HG02840 (cell line): ENCODE data around the gene TTLL5.
"Not testable (repeated sequence)": the region's sequence is repeated elsewhere in the genome, so short reads cannot be mapped to it uniquely, and the experiment has no call there.

Source experiments
- ATAC-seq: cut with Tn5 transposase; IDR thresholded peaks from one replicate; pipeline ENCODE4 v1.9.1; 2021; ENCODE audit warnings: mild to moderate bottlenecking, moderate library complexity, moderate number of reproducible peaks; ENCODE audit not compliant: unreplicated experiment, low FRiP score

Gene TTLL5

DNA sequence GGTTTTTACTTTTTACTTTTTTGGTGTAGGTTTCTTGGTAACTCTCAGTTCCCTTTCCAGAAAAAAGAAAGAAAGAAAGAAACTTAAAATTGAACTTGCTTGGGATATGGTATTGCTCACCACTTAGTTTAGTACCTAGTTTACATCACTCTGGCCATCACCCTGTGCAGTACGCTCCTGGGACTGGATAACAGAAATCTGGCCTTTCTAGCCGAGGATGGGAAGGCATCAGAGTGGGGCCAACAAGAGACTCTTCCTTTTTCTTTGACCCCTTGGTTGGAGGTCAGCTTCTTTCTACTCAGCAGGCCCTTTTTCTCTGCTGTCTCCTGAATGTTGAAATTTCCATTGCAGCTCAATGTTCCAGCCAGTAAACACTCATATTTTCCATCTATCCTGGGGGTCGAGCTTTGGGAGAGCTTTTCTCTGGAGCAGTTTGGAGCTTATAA lies 164.1 kb downstream of the TTLL5 start:
- ATAC-seq = no peak

DNA sequence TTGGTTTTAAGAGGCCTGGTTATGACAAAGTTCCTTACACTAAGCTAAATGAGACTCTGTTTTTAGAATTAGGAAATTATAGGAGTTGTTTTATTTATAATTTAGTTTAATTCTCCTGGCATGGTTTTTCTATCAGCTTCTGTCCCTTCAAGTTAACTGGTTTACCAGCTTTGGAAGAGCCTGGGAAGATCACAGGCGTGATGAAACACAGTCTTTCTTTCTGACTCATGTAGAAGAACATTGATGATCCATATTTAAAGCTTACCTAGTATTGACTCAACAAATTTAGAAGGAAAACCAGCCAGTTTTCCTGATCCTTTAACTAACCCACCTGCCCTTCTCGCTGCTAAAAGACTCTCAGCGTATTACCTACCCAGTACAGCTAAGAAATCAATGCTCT lies 165.6 kb downstream of the TTLL5 start:
- ATAC-seq = no peak

DNA sequence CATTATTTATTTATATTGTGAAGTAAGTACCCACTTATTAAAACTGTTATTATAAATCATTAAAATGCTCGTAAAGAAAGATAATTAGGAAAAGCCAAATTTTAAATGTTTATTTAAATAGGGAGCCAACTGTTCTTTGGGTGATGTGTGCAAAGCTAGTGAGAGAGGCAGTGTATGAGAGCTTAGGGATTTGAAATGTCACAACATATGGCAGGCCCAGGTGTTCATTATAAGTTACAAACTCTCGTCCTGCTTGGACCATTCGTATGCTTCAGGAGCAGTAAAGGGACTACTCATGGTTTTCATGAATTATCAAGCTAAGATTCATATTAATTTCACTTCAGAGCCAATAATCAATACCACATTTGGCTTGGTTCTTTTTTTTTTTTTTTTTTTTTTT lies 166.3 kb downstream of the TTLL5 start:
- no peak for ATAC-seq

DNA sequence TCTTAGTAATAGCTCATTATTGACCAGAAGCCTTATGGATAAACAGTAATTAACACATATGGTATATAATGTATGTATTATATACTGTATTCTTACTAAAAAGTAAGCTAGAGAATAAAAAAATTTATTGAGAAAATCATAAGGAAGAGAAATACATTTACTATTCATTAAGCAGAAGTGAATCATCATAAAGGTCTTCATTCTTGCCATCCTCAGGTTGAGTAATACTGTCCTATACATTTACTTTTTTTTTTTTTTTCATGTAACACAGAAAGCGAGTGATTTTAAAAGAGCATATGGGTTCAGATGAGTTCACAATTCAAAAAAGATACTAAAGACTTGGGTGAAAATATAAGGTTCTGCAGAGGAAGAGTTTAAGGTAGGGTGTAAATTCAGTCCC lies 168.3 kb downstream of the TTLL5 start:
- ATAC-seq = no peak

DNA sequence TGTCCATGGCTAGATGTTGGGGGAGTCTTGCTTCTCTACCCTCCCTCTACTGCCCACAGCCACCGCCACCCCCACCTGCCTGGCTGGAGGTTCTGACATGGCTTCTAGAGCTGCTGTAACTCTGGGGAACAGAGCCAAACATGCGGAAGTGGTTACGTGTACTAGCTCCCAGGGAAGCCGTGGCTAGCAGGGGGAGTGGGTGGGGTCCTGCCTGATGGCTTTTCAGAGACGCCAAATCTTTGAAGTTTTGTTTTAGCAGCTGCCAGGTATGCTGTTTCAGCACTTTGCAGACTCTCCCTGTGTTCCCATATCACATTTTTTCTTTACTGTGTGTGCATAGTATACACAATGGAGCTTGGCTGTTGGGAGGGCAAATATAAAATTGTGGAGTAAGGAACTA lies 170.4 kb downstream of the TTLL5 start:
- ATAC-seq = no peak

DNA sequence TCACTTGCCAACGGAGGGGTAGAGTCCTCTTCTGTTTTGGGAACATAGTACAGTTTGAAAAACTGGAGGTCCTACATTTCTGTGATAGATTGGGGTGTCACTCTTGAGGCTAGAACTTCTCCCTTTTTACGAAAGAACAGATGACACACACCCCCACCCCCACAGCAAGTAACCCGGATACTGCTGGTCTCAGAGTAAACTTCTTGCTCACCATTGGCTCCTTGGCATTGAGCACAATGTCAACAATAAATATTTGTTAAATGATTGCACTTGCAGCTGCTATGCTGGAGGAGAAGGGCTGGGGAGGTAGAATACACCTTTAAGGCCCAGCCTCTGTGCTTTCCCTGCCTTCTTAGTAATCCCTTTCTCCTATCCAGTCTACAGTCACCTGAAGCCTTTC lies 170.9 kb downstream of the TTLL5 start:
- ATAC-seq = no peak

DNA sequence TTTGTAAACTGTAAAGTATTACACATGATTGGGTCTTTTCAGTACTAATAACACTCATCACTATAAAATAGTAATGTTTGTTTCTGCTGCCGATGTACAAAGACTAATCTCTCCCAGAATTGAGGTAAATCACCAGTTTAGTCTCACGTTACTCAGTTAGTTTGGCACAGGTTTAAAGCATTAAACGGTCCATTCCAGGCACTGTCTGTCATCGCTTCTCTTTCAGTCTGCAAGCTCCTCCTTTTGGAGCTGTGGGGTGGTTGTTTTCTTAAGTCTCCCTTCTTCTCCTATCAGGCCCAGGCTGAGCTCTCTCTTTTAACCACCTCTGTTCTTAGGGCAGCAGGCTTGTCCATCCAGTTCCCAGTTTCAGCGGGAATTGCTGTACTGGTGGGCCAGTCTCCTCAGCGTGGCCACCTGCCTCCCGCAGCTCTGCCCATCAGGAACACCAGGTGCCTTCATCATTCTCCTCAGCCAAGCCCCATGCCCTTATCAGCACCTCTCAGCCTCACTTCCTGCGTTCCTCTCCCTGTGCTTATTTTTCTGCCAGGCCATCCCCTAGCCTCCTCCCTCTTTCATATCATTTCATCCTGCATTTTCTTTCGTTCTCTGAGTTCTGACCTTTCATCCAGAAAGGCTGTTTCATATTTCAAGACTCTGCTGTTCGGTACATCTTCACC lies 171.7 kb downstream of the TTLL5 start:
- ATAC-seq = no peak

DNA sequence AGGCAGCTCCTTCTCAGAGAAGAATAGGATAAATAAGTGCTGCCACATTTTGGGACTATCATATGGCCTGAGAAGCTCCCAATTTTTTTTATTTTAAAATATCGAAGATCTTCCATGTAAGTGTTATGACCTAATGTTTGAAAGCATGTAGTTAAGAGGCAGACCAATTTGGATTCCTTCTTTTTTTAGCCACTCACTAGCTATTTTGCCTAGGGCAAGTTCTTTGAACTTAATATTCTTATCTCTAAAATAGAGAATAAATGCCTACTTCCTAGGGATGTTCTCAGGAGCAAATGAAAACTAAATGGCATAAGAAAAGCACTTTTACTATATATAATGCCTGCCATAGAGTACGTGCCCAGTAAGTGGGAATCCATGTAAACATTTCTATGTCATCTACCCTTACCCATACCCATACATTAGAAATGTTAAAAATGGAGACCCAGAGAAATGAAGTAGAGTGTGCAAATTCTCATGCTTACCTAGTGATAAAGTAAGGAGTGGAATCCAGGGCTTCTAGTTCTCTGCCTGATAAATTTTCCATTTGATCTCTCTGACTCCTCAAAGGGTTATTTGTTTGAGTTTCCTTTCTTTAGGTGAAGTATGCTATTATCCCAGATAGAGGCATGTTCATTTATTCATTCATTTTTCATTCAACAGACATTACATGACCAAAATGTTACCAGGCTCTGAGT lies 172.4 kb downstream of the TTLL5 start:
- ATAC-seq = no peak

DNA sequence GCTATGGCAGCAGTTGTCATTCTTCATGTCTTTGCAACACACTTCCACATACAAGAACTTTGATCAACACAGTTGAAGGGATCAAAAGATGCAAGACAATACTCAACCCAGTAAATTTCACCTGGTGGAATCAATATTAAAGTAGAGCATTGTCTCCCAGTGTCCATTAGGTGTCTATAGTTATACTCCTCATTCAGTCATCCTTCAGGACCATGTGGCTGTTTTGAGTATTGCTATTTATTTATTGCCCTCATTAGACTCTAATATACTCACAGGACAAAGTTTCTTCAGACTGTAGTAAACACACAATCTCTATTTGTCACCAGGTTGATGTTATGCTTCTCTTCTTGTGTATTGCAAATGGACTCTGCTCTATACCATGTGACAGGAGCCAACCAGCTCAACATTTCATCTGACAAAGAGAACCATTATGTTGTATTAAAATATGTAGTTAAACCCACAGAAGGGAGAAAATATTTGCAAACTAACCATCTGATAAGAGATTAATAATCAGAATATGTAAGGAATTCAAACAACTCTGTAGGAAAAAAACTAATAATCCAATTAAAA lies 174.2 kb downstream of the TTLL5 start:
- no peak for ATAC-seq

DNA sequence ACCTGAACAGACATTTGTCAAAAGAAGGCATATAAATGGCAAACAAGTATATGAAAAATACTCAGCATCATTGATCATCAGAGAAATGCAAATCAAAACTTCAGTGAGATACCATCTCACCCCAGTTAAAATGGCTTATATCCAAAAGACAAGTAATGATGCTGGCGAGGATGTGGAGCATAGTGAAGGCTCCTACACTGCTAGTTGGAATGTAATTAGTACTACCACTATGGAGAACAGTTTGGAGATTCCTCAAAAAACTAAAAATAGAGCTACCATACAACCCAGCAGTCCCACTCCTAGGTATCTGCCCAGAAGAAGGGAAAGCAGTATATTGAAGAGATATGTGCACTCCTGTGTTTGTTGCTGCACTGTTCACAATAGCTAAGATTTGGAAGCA lies 174.7 kb downstream of the TTLL5 start:
- ATAC-seq = no peak

DNA sequence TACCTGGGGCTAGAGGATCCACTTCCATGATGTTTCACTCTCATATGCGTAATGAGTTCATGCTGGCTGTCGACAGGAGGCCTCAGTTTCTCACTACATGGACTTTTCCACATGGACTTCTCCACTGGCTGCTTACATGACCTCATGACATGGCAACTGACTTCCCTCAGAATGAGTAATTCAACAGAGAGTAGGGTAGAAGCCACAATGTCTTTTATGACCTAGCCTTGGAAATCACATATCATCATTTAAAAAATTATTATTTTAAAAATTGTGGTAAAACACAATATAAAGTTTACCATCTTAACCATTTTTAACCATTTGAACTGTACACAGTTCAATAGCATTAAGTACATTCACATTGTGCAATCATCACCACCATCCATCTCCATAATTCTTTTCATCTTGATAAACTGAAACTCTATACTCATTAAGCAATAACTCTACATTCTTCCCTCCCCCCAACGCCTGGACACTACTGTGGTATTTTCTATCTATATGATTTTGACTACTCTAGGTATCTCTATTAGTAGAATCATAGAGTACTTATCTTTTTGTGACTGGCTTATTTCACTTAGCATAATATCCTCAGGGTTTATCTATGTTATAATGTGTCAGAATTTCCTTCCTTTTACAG lies 176.2 kb downstream of the TTLL5 start:
- ATAC-seq = no peak

DNA sequence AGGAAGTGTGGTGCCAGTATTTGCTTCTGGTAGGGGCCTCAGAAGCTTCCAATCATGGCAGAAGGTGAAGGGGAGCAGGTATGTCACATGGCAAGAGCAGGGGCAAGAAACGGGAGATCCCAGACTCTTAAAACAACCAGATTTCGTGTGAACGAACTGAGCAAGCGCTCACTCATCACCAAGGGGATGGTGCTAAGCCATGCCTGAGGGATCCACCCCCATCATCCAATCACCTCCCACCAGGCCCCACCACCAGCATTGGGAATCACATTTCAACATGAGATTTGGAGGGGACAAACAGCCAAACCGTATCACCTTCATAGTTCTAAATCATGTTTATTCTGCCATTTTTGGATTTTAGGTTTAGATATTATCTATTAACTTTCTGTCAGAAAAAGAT lies 179.9 kb downstream of the TTLL5 start:
- no peak for ATAC-seq

DNA sequence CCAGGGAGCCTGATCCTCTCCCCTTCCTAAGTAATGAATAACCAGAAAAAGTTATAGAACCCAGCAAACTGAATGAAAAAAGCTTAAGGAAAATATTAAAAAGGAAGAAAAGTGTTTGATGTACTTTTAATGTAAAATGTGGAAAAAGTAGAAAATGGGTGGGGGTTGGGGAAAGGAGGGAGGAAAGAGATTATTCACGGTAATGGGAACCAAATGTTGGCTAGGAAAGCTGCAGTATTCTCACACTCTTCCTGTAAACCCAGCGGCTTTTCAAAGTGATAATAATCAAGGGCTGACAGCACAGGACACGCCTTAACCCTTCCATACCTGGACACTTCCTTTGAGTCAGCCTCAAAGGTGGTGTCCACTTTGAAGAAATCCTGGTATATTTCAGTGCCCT lies 181.5 kb downstream of the TTLL5 start:
- ATAC-seq = no peak

DNA sequence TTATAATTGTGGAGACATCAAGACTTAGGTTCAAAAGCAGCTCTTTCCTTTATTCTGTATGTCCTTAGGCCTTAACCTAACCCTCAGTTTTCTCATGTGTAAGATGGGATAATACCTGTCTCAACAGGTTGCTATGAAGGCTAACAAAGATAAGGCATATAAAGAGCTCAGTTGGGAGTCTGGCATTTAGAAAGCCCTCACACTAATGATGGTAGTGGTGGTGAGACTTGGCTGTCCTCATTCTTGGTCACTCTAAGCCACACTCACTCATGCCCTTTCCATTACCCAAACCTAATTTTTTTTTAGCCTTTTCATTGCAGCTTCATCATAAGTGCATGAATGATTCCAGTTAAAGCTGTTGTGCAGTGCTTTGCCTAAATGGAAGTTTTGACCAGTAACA lies 183.4 kb downstream of the TTLL5 start:
- ATAC-seq = no peak

DNA sequence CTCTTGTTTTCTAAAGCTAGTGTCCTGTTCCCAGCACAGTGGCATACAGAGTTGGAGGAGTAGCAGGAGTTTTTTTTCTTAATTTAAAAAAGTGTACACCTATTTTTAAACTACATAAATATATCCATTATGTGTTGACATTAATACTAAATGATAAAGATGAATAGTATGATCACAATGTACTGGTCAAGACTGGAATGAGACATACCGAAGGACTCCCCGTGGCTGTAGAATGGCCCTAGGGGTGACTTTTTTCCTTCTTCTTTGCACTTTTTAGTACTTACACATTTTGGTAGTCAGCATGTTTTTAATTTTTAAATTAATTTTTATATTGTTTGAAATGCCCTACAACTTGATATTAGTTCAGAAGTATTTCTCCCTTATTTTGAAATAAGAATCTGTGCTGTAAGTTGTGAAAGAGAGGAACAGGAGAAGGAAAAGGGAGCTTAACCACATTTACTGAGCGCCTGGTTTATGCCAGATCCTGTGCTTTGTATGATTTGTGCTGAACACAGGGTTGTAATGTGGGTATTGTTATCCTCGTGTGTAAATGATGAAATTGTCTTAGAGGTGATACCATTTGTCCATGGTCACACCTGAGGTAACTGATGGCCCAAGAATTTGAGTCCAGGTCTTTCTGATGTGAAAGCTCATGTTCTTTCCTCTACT lies 184.2 kb downstream of the TTLL5 start:
- ATAC-seq = no peak

DNA sequence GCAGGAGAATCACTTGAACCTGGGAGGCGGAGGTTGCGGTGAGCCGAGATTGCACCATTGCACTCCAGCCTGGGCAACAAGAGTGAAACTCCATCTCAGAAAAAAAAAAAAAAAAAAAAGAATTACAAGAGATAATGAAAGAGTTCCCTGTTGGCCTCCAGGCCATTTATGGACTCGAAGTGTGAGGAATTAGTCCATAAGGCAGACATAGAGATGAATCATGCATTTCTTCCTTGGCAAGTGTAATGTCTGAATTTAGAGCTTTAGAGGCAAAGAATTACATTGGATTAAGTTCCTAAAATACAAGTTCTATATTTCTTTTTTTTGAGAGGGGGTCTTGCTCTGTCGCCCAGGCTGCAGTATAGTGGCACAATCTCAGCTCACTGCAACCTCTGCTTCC lies 185.6 kb downstream of the TTLL5 start:
- ATAC-seq = not testable (repeated sequence)

DNA sequence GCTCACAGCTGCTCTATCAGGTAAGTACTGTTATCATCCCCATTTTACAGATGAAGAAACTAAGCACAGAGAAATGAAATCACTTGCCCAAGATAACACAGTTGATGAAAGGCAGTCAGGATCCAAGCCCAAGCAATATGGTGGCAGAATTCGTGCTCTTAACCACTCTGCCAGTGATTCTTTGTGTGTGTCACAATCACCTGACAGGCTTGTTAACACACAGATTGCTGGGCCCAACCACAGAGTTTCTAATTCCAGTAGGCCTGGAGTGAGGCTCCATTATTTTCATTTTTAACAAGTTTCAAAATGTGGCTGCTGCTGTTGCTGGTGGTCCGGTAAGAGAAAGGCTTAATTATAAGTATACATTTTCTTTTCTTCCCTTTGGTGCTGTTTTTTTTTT lies 186.5 kb downstream of the TTLL5 start:
- ATAC-seq = no peak

DNA sequence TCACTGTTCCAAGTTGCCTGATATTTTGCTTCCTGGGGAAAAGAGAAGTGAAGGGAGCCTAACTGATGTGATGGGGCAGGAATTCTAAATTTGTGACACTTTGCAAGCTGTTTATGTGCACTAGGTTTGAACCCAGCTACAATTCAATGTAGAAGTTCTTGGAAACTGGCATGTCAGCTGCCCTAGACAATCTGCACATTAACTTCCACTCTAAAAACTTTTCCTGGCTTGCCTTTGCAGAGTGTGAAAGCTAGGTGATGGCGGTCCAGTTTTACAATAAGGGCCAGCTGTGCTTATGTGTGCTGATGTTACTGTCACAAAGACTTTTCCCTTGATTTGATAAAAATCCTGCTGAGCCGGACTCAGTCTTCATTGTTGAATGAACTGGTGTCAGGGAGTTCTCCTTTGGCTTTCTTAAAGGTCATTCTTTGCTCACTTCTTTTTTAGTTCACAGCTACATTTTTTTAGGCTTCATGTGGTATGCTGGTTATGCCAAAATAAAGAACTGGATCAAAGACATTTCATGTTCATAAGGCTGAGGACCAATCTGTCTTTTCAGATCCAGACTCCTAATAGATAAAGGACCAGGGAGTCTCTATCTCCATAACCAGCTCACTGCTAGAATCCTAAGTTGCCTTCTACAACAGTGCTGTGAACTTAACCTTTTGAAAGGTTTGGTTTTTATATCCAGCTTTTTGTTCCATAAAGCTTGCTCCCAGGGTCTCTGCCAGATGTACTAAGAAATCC lies 187.3 kb downstream of the TTLL5 start:
- no peak for ATAC-seq

DNA sequence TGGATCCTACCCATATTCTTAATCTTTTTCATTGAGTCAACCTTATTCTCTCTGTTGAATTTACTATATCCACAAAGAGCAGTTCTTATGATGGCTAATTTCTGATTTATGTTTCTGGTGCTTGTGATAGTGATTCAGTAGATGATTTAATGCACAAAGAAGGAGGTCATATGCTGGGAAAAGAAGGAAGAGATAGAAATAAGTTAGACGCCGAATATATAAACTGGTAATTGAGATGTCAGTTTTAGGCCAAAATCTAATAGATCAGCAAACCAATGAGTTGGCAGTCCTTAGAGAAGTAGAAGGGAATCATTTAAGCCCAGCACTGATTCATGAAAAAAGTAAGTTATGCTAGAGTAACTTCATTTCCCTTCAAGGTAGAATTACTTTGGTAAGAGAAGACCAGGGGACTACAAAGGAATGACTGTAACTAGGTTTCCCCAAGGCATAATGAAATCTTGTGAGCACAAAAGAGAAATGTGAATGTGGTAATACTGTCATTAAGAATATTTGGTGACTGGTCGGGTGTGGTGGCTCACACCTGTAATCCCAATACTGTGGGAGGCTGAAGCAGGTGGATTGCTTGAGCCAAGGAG lies 188.4 kb downstream of the TTLL5 start:
- ATAC-seq = no peak

DNA sequence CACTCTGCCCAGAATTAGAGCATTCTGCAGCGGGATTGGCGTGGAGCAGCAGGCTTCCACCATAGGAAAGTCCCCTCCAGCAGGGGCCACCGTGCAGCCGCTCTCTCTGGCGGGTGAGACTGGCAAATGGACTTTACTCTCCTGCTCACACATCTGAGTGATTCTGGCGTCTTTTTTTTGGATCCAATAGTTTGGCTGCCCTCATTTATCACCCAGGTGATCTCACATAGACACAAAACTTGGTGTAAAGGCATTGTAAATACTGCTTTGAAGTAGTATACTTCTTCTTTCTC lies 190.5 kb downstream of the TTLL5 start:
- ATAC-seq = no peak
